LNCaP clone FGC (cell line): ENCODE measurements around the gene ZSCAN1.
A peak's percentile ranks its signal among the peaks of the same experiment; 100 is the strongest.

ENCODE experiments used
- DNase-seq: peaks from one replicate; pipeline ENCODE4 v3.0.0-alpha.2; 2011; ENCODE audit warnings: low read depth
- H3K4me3 ChIP-seq: 2 replicates; pipeline ENCODE4 v1.5.1; 2011; ENCODE audit warnings: mild to moderate bottlenecking, low read depth, low read length, control low read depth
- TF ChIP-seq, protein P1 (sequence below): IDR thresholded peaks from 2 replicates; pipeline ENCODE4 v1.5.1; 2012; ENCODE audit warnings: mild to moderate bottlenecking; ENCODE audit not compliant: control insufficient read depth, insufficient read depth; ENCODE audit errors: extremely low read depth

The ZSCAN1 gene

DNA sequence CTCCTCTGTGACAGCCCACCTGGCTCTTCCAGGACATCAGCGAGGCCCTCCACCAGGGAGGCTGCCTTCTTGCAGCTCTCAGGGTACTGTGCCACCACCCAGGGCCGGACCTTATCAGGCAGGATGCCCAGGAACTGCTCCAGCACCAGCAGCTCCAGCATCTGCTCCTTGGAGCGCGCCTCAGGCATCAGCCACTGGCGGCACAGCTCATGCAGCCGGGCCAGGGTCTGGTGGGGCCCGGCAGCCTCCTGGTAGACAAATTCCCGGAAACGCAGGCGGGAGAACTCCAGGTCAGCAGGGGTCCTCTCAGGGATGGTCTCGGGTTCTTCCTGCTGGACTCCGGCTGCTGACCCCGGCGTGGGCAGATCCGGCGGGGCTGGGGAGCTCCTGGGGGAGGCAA is 56.0 kb downstream of the ZSCAN1 start:
- no peak for DNase-seq
- no peak overlapping the region for H3K4me3 ChIP-seq
- TF ChIP-seq, protein P1, sequence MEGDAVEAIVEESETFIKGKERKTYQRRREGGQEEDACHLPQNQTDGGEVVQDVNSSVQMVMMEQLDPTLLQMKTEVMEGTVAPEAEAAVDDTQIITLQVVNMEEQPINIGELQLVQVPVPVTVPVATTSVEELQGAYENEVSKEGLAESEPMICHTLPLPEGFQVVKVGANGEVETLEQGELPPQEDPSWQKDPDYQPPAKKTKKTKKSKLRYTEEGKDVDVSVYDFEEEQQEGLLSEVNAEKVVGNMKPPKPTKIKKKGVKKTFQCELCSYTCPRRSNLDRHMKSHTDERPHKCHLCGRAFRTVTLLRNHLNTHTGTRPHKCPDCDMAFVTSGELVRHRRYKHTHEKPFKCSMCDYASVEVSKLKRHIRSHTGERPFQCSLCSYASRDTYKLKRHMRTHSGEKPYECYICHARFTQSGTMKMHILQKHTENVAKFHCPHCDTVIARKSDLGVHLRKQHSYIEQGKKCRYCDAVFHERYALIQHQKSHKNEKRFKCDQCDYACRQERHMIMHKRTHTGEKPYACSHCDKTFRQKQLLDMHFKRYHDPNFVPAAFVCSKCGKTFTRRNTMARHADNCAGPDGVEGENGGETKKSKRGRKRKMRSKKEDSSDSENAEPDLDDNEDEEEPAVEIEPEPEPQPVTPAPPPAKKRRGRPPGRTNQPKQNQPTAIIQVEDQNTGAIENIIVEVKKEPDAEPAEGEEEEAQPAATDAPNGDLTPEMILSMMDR: no peak

DNA sequence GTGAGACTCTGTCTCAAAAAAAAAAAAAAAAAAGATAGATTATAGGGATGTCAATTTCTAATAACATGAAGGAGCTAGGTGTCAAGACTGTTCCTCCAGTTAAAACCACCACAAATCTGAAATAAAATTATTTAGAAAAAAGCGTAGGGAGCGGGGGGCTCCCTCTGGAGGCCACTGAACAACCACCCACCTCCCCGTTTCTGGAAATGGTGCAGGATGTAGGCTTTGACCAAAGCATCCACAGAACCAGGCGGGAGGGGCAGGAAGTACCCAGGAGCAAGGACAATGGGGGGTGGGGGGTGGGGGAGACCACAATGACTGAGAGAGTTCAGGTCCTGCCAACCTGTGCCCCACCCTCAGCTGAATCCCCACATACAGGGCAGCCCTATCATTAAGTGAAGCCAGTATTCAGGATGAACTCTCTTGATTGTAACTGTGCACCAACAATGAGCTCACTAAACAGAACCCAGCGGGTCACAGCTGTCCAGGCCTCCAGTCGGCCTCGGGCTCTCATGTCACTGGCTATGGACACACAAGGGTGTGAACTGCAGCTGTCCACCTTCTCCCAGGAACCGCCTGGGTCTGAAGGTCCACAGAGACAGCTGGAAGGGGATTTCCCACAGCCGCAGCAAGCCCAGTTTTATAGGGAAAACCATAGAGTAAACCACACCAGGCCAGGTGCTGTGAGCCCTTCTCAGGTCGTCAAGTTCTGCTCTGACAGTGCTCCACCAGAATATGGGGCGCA is 57.6 kb downstream of the ZSCAN1 start:
- no peak for DNase-seq
- H3K4me3 ChIP-seq: no peak overlapping the region
- TF ChIP-seq, protein P1: no peak

DNA sequence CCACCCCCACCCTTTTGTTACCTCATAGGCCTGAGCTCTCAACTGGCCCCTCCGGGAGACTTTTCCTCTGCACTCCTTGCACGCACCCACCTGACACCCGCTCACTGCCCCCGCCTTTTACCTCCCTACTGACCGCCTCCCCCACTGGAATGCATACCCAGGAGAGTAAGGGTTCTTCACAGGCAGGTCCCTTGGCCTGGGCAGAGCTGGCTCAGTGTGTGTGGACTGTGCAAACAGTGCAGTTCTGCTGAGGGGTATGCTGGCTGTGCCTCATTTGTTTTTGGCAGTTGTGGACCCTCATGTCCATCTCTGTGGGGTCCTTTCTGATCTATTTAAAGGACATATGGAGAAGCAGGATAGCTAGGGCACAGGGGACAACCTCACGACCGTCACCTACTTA is 59.2 kb downstream of the ZSCAN1 start:
- H3K4me3 ChIP-seq: no peak overlapping the region
- no peak for DNase-seq
- TF ChIP-seq, protein P1: no peak

DNA sequence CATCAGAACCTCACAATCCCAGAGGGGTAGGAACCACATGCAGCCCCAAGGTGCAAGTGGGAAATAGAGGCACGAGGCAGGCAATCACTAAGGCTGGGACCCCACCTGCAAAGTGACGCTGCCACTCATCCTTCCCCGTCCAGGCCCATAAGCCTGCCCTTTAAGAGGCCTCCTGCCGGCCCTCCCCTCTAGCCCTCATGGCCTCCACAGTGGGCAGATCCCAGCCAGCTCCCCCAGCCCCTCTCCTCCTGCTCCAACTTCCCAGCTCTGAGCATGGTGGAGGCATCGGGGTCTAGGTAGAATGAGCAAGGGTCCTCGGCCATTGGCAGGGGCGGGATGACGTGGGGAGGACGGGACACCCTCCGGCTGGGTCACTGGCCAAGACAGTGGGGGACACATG is 61.5 kb downstream of the ZSCAN1 start:
- TF ChIP-seq, protein P1: no peak
- no peak overlapping the region for H3K4me3 ChIP-seq
- DNase-seq: no peak

DNA sequence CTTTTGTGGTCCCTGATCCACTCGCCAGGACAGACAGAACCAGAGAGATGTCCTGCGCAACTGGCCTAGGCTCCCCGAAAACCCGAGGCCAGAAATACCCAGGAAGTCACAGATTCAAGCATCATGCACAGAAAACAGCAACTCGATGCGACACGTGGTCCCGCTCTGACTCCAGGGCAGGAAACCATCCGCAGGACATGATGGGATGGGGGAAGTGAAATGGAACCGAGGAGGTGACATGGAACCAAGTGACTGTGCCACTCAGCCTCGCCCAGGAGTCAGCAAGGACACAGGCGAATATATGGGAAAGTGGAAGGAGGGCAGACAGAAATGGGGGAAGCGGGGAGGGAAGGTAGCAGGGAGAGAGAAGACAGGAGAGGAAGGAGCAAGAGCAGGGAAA is 63.1 kb downstream of the ZSCAN1 start:
- TF ChIP-seq, protein P1: no peak
- peak overlapping the region; percentile 88 for H3K4me3 ChIP-seq
- DNase-seq: no peak

DNA sequence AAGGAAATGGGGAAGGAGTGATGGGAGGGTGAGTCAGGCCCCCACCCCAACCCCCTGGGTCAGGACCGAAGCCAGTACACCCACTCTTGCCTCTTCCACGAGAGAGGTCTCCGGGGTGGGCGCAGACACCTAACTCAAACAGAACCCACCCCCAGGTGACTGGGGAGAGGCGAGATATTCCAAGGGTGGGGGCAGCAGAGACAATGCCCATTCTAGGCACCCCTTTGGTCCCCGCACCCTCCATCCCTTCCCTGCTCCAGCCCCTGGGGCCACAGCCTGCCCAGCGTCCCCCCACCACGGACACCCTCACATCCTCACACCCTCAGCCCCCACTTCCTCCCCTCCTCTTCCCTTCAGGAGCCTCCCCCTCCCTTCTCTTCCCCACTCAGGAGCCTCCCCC is 63.5 kb downstream of the ZSCAN1 start:
- TF ChIP-seq, protein P1: no peak
- DNase-seq: no peak
- peak overlapping the region; percentile 88 for H3K4me3 ChIP-seq
